Effector memory CD8-positive, alpha-beta T cell (primary cell): Measurements from ENCODE around the gene GMEB2.
A peak's percentile ranks its signal among the peaks of the same experiment; 100 is the strongest.

ENCODE experiments used
- ATAC-seq: fragments of 150-1000 bp; cut with Tn5 transposase; replicated peaks from 2 replicates; pipeline ENCODE4 v1.10.0; 2021; ENCODE audit warnings: mild to moderate bottlenecking, moderate library complexity
- DNase-seq, 3 experiments: peaks; one replicate each; pipeline ENCODE4 v3.0.0; 2021
- H3K27ac Mint-ChIP-seq, 2 donors: one replicate each; pipeline ENCODE4 v1.8.0; 2022; ENCODE audit warnings: mild to moderate bottlenecking in 2 of 2, mixed read lengths in 2 of 2, moderate library complexity in 2 of 2
- H3K27me3 Mint-ChIP-seq, 2 donors: one replicate each; pipeline ENCODE4 v1.8.0; 2022; ENCODE audit warnings: mixed read lengths in 2 of 2
- H3K36me3 Mint-ChIP-seq: one replicate; pipeline ENCODE4 v1.8.0; 2022; ENCODE audit warnings: mild to moderate bottlenecking, moderate library complexity, mixed read lengths; ENCODE audit not compliant: insufficient read depth
- H3K4me1 Mint-ChIP-seq, 2 donors: one replicate each; pipeline ENCODE4 v1.8.0; 2022; ENCODE audit warnings: low read depth in 2 of 2, mixed read lengths in 2 of 2
- H3K4me3 Mint-ChIP-seq, 2 donors: one replicate each; pipeline ENCODE4 v1.8.0; 2022; ENCODE audit warnings: mild to moderate bottlenecking in 2 of 2, mixed read lengths in 2 of 2, moderate library complexity in 2 of 2
- H3K9me3 Mint-ChIP-seq, 2 donors: one replicate each; pipeline ENCODE4 v1.8.0; 2022; ENCODE audit warnings: mixed read lengths in 2 of 2

The GMEB2 gene

DNA sequence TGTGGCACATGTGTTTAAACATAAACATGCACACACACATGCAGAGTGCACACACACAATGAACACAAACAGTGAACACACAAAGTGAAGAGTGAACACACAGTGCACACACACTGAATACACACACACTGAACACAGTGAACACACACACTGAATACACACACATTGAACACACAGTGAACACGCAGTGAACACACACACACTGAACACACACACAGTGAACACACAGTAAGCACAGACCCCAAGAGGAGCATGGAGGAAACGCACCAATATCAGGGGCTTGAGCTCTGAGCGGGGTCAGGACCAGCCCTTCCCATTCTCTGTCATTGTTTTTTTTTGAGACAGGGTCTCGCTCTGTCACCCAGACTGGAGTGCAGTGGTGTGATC lies 35.8 kb downstream of the GMEB2 start:
- H3K27me3 Mint-ChIP-seq = no peaks in the 10 kb centered on the region
- H3K4me3 Mint-ChIP-seq = no peak overlapping the region
- DNase-seq (no peak), ATAC-seq (no peak)
- H3K4me1 Mint-ChIP-seq = peaks cover 0 to 1% of the 10 kb centered on the region in 2 donors
- H3K27ac Mint-ChIP-seq = no peak overlapping the region
- no peaks in the 10 kb centered on the region for H3K9me3 Mint-ChIP-seq
- H3K36me3 Mint-ChIP-seq = peaks cover 35% of the 10 kb centered on the region

- Mint-ChIP-seq H3K27me3 (no peaks in the 10 kb centered on the region), H3K36me3 (peaks cover 35% of the 10 kb centered on the region), H3K27ac (no peak overlapping the region), H3K4me3 (no peak overlapping the region), H3K9me3 (no peaks in the 10 kb centered on the region), H3K4me1 (peaks cover 0 to 1% of the 10 kb centered on the region in 2 donors)
- DNase-seq = no peak
- ATAC-seq = no peak
These were observed 36.4 kb downstream of the GMEB2 start for GRCh38 chr20:63590218-63591146.

GRCh38 chr20:63589261-63590217 lies 37.4 kb downstream of the GMEB2 start:
- Mint-ChIP-seq H3K9me3 (no peaks in the 10 kb centered on the region), H3K27ac (no peak overlapping the region), H3K36me3 (peaks cover 33% of the 10 kb centered on the region), H3K27me3 (no peaks in the 10 kb centered on the region), H3K4me1 (peaks cover 0 to 1% of the 10 kb centered on the region in 2 donors), H3K4me3 (no peak overlapping the region)
- DNase-seq (no peak), ATAC-seq (no peak)

DNA sequence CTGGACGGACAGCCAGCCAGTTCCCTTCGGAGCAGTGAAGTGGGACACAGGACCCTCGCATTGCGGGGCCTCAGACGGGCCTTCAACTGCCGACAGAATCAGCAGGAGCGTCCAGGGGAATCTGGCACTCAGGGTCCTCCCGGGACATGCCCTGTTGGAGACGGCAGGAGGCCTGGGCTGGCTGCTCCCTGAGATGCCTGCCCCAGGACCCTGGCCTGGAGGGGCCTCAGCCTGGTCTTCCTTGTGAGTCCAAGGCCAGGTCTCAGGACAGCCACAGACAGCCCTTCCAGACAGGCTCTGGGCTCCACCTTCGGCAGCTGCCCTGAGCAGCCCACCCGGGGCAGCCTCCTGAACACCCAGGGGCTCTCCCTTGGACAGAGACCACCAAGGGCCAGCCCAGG lies 38.3 kb downstream of the GMEB2 start:
- DNase-seq = no peak
- no peaks in the 10 kb centered on the region for H3K27me3 Mint-ChIP-seq
- H3K27ac Mint-ChIP-seq = no peak overlapping the region
- H3K36me3 Mint-ChIP-seq = peaks cover 31% of the 10 kb centered on the region
- no peak for ATAC-seq
- H3K9me3 Mint-ChIP-seq = no peaks in the 10 kb centered on the region
- H3K4me3 Mint-ChIP-seq = no peak overlapping the region
- H3K4me1 Mint-ChIP-seq = peaks cover 0 to 1% of the 10 kb centered on the region in 2 donors

- DNase-seq (no peak), ATAC-seq (no peak)
- H3K36me3 Mint-ChIP-seq = peaks cover 25% of the 10 kb centered on the region
- peaks cover 0 to 1% of the 10 kb centered on the region in 2 donors for H3K4me1 Mint-ChIP-seq
- no peaks in the 10 kb centered on the region for H3K9me3 Mint-ChIP-seq
- no peak overlapping the region for H3K4me3 Mint-ChIP-seq
- peak overlapping the region in 1 of 2 donors; percentile 17 for H3K27ac Mint-ChIP-seq
- H3K27me3 Mint-ChIP-seq = no peaks in the 10 kb centered on the region
These were observed 38.9 kb downstream of the GMEB2 start for GRCh38 chr20:63587776-63588591.

- H3K9me3 Mint-ChIP-seq = no peaks in the 10 kb centered on the region
- no peaks in the 10 kb centered on the region for H3K27me3 Mint-ChIP-seq
- no peak overlapping the region for H3K4me3 Mint-ChIP-seq
- DNase-seq = no peak
- H3K36me3 Mint-ChIP-seq = peaks cover 25% of the 10 kb centered on the region
- ATAC-seq = no peak
- H3K27ac Mint-ChIP-seq = no peak overlapping the region
- H3K4me1 Mint-ChIP-seq = peaks cover 0 to 1% of the 10 kb centered on the region in 2 donors
These were observed 39.6 kb downstream of the GMEB2 start for GRCh38 chr20:63587256-63587655.

DNA sequence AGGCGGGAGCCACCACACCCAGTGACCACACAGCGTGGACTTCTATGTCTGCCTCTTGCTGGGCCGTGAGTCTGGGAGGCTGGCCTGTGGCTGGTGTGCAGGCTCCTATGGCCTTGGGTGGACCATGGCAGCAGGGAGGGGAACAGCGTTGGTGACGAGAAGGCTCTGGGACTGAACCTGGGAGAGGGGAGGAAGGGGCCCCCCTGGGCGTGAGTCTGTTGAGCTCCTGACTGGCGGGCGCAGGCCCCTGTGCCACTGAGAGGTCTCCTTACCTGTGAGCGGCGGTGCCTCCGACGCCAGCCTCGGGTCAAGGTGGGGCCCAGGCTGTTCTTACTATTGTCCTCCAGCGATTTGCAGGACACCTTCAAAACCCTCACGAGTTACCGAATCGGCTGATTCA lies 40.1 kb downstream of the GMEB2 start:
- H3K36me3 Mint-ChIP-seq = peaks cover 21% of the 10 kb centered on the region
- no peaks in the 10 kb centered on the region for H3K9me3 Mint-ChIP-seq
- H3K4me1 Mint-ChIP-seq = peaks cover 0 to 1% of the 10 kb centered on the region in 2 donors
- H3K27me3 Mint-ChIP-seq = no peaks in the 10 kb centered on the region
- no peak for ATAC-seq
- no peak overlapping the region for H3K27ac Mint-ChIP-seq
- H3K4me3 Mint-ChIP-seq = no peak overlapping the region
- DNase-seq = no peak

DNA sequence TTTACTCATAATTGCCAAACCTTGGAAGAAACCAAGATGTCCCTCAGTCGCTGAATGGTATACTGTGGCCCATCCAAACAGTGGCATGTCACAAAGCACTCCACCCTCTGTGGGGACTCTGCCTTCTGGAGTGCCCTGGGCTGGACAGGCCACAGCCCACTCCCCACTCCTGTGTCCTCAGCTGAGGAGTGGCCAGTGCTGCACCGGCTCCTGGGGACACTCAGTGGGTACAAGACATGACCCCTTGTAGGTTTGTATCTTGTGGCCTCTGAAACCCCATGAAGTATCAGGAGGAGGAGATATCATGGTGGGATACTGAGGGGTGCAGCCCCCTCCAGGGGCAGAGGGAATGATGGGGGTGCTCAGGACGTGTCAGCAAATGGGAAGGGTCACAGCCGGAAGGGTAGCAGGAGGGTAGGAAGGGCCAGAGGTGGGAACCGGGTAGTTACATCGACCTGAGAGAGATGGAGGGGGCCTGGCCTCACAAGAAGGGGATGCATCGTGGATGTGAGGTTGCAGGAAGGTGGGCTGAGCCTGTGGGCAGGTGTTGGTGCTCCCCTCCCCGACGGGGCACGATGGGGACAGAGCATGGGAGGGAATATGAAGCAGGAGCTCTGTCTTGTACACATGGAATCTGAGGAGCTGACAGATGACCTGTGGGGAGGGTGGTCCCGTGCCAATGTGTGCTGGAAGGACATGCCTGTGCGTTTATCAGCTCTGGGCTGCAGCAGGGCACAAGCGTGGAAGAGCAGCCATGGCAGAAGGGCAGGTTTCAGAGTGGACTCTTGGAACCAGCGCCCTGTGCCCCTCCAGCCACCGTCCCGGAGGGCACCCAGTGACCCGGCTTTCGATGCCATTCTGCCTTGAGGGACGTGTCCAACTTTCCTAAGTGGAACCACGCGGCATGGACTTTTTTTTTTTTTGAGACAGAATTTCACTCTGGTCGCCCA lies 41.0 kb downstream of the GMEB2 start:
- Mint-ChIP-seq H3K27me3 (no peaks in the 10 kb centered on the region), H3K9me3 (no peaks in the 10 kb centered on the region), H3K36me3 (peaks cover 15% of the 10 kb centered on the region), H3K4me1 (peaks cover 0 to 3% of the 10 kb centered on the region in 2 donors), H3K27ac (no peak overlapping the region), H3K4me3 (no peak overlapping the region)
- DNase-seq (no peak), ATAC-seq (no peak)

DNA sequence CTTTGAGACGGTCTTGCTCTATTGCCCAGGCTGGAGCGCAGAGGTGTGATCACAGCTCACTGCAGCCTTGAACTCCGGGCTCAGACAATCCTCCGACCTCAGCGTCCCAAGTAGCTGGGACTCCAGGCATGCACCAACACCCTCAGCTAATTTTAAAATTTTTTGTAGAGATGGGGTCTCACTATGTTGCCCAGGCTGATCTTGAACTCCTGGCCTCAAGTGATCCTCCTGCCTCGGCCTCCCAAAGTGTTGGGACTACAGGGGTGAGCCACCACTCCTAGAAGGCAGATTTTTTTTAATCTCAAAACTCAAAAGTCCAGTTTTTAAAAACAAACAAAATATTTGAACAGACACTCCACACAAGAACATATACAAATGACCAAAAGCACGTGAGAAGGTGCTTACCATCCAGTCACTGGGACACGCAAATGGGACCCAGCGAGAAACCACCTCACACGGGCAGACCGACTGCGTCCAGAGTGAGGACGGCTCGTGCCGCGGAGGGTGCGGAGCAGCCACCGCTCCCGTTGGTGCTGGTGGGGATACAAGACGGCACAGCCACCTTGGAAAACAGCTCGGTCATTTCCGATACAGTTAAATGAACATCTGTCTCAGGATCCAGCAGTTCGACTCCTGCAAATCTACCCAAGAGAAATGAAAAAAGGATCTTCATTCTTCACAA lies 44.4 kb downstream of the GMEB2 start:
- no peak overlapping the region for H3K27ac Mint-ChIP-seq
- peaks cover 0 to 7% of the 10 kb centered on the region in 2 donors for H3K4me1 Mint-ChIP-seq
- no peak overlapping the region for H3K4me3 Mint-ChIP-seq

GRCh38 chr20:63580796-63581461 lies 46.0 kb downstream of the GMEB2 start:
- H3K27me3 Mint-ChIP-seq = no peaks in the 10 kb centered on the region
- H3K4me3 Mint-ChIP-seq = no peak overlapping the region
- H3K9me3 Mint-ChIP-seq = no peaks in the 10 kb centered on the region
- H3K4me1 Mint-ChIP-seq = peaks cover 0 to 7% of the 10 kb centered on the region in 2 donors
- DNase-seq = peak; percentile 62 to 68 (median 65)
- peaks cover 3% of the 10 kb centered on the region for H3K36me3 Mint-ChIP-seq
- peak; percentile 98 for ATAC-seq
- no peak overlapping the region for H3K27ac Mint-ChIP-seq

More for the DNA sequence above, 44.4 kb downstream of the GMEB2 start:
- H3K36me3 Mint-ChIP-seq = peaks cover 5% of the 10 kb centered on the region
- DNase-seq (no peak), ATAC-seq (no peak)
- no peaks in the 10 kb centered on the region for H3K27me3 Mint-ChIP-seq
- no peaks in the 10 kb centered on the region for H3K9me3 Mint-ChIP-seq

GRCh38 chr20:63579017-63579694 lies 47.7 kb downstream of the GMEB2 start:
- H3K36me3 Mint-ChIP-seq = peaks cover 3% of the 10 kb centered on the region
- H3K4me1 Mint-ChIP-seq = peaks cover 0 to 7% of the 10 kb centered on the region in 2 donors
- H3K27ac Mint-ChIP-seq = no peak overlapping the region
- DNase-seq = no peak
- no peak overlapping the region for H3K4me3 Mint-ChIP-seq
- no peak for ATAC-seq
- H3K9me3 Mint-ChIP-seq = no peaks in the 10 kb centered on the region
- H3K27me3 Mint-ChIP-seq = no peaks in the 10 kb centered on the region
